ENCODE measurements around the gene CMBL.
"Not testable (repeated sequence)": the region's sequence is repeated elsewhere in the genome, so short reads cannot be mapped to it uniquely, and the experiment has no call there.

The CMBL gene

GRCh38 chr5:10283927-10284635 is 23.6 kb downstream of the CMBL start:
- peak; percentile 80 to 92 (median 90) for DNase-seq

GRCh38 chr5:10279925-10280720 is 27.6 kb downstream of the CMBL start:
- no peak for DNase-seq

GRCh38 chr5:10279328-10279727 is 28.4 kb downstream of the CMBL start:
- DNase-seq: no peak

GRCh38 chr5:10278658-10279279 is 28.9 kb downstream of the CMBL start:
- no peak for DNase-seq

- no peak for DNase-seq
These were observed 29.7 kb downstream of the CMBL start for GRCh38 chr5:10277773-10278630.

GRCh38 chr5:10276691-10277090 is 31.0 kb downstream of the CMBL start:
- DNase-seq: no peak

- peak in 1 of 4 experiments; percentile 17 for DNase-seq
These were observed 31.7 kb downstream of the CMBL start for GRCh38 chr5:10275991-10276390.

GRCh38 chr5:10275460-10275859 is 32.2 kb downstream of the CMBL start:
- no peak for DNase-seq

GRCh38 chr5:10272875-10273209 is 34.9 kb downstream of the CMBL start:
- DNase-seq: not testable (repeated sequence)

- no peak for DNase-seq
These were observed 35.4 kb downstream of the CMBL start for GRCh38 chr5:10272053-10272874.

GRCh38 chr5:10268100-10268499 is 39.6 kb downstream of the CMBL start:
- DNase-seq: no peak

- DNase-seq: no peak
These were observed 40.9 kb downstream of the CMBL start for GRCh38 chr5:10266839-10267238.

- DNase-seq: peak in 3 of 4 experiments; percentile 14 to 56 (median 51)
These were observed 41.6 kb downstream of the CMBL start for GRCh38 chr5:10266137-10266536.

GRCh38 chr5:10265245-10266109 is 42.2 kb downstream of the CMBL start:
- DNase-seq: no peak

GRCh38 chr5:10264604-10265003 is 43.1 kb downstream of the CMBL start:
- peak in 3 of 4 experiments; percentile 24 to 70 (median 67) for DNase-seq

GRCh38 chr5:10262995-10263394 is 44.7 kb downstream of the CMBL start:
- DNase-seq: no peak

- no peak for DNase-seq
These were observed 45.5 kb downstream of the CMBL start for GRCh38 chr5:10262121-10262774.

- no peak for DNase-seq
These were observed 46.6 kb downstream of the CMBL start for GRCh38 chr5:10261065-10261464.

GRCh38 chr5:10259899-10260298 is 47.8 kb downstream of the CMBL start:
- DNase-seq: no peak

GRCh38 chr5:10257870-10258269 is 49.8 kb downstream of the CMBL start:
- DNase-seq: no peak
